Measurements from ENCODE around the gene SLC28A3. TPM values are rescaled to one million over a fixed set of nuclear protein-coding genes. Genes with fewer than 3 reads are reported as not detected.

SLC28A3 gene
- total RNA-seq, 1 experiment from 2014 or later, result not detected

DNA sequence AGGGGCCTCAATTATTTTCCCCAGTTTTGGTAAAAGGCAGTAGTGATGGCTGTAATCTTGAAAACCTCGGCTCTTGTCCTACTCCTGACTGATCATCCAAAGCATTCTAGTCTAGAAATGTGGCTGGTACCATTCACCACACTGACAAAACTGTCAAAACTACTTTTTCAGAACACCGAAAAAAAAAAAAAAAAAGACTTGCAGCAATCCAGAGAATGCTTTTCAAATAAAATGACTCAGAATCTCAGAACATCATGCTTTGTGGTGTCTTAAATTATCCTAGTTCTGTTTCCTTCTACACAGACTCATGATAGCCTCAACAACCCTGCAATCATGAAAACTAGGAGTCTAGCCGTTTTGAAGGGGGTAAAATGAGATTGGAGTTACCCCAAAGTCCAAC lies 13.4 kb downstream of the SLC28A3 start:
- CTCF ChIA-PET, result no interaction called here
- POLR2A ChIA-PET, result no interaction called here

More for the DNA sequence above, 13.4 kb downstream of the SLC28A3 start:
- DNase-seq (ENCODE audit: low spot score) (no peak), ATAC-seq (no peak)
- H3K4me3 Mint-ChIP-seq, result no peak overlapping the region
- no peak overlapping the region for H3K27ac Mint-ChIP-seq
- no peaks in the 10 kb centered on the region for H3K27me3 Mint-ChIP-seq (ENCODE audit: low read depth)
- TF ChIP-seq TEAD4 (CRISPR knock-in tag; IDR thresholded peaks at IDR 0.05) (no peak), GABPB1 (CRISPR knock-in tag; IDR thresholded peaks at IDR 0.05) (no peak), MXD4 (CRISPR knock-in tag; IDR thresholded peaks at IDR 0.05; ENCODE audit: borderline replicate concordance) (no peak), SP1 (CRISPR knock-in tag; conservative IDR thresholded peaks at IDR 0.05) (no peak), ZNF671 (CRISPR knock-in tag; IDR thresholded peaks at IDR 0.05) (no peak), ZNF121 (CRISPR knock-in tag; IDR thresholded peaks at IDR 0.05) (no peak), ZNF396 (CRISPR knock-in tag; IDR thresholded peaks at IDR 0.05; ENCODE audit: borderline replicate concordance) (no peak), E2F4 (CRISPR knock-in tag; IDR thresholded peaks at IDR 0.05; ENCODE audit: borderline replicate concordance, low read depth) (no peak), GTF2I (CRISPR knock-in tag; conservative IDR thresholded peaks at IDR 0.05) (no peak), E2F5 (CRISPR knock-in tag; IDR thresholded peaks at IDR 0.05) (no peak), ZNF219 (CRISPR knock-in tag; IDR thresholded peaks at IDR 0.05; ENCODE audit: borderline replicate concordance) (no peak), ATF6 (CRISPR knock-in tag; IDR thresholded peaks at IDR 0.05) (no peak), JAZF1 (CRISPR knock-in tag; IDR thresholded peaks at IDR 0.05) (no peak), ZNF232 (CRISPR knock-in tag; IDR thresholded peaks at IDR 0.05) (no peak), RORB (CRISPR knock-in tag; IDR thresholded peaks at IDR 0.05) (no peak)
- TF ChIP-seq, protein P1, sequence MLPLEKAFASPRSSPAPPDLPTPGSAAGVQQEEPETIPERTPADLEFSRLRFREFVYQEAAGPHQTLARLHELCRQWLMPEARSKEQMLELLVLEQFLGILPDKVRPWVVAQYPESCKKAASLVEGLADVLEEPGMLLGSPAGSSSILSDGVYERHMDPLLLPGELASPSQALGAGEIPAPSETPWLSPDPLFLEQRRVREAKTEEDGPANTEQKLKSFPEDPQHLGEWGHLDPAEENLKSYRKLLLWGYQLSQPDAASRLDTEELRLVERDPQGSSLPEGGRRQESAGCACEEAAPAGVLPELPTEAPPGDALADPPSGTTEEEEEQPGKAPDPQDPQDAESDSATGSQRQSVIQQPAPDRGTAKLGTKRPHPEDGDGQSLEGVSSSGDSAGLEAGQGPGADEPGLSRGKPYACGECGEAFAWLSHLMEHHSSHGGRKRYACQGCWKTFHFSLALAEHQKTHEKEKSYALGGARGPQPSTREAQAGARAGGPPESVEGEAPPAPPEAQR (CRISPR knock-in tag; IDR thresholded peaks at IDR 0.05), result no peak
- TF ChIP-seq, protein P2, sequence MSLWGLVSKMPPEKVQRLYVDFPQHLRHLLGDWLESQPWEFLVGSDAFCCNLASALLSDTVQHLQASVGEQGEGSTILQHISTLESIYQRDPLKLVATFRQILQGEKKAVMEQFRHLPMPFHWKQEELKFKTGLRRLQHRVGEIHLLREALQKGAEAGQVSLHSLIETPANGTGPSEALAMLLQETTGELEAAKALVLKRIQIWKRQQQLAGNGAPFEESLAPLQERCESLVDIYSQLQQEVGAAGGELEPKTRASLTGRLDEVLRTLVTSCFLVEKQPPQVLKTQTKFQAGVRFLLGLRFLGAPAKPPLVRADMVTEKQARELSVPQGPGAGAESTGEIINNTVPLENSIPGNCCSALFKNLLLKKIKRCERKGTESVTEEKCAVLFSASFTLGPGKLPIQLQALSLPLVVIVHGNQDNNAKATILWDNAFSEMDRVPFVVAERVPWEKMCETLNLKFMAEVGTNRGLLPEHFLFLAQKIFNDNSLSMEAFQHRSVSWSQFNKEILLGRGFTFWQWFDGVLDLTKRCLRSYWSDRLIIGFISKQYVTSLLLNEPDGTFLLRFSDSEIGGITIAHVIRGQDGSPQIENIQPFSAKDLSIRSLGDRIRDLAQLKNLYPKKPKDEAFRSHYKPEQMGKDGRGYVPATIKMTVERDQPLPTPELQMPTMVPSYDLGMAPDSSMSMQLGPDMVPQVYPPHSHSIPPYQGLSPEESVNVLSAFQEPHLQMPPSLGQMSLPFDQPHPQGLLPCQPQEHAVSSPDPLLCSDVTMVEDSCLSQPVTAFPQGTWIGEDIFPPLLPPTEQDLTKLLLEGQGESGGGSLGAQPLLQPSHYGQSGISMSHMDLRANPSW (CRISPR knock-in tag; conservative IDR thresholded peaks at IDR 0.05; ENCODE audit: low read depth), result no peak
- TF ChIP-seq, protein P3, sequence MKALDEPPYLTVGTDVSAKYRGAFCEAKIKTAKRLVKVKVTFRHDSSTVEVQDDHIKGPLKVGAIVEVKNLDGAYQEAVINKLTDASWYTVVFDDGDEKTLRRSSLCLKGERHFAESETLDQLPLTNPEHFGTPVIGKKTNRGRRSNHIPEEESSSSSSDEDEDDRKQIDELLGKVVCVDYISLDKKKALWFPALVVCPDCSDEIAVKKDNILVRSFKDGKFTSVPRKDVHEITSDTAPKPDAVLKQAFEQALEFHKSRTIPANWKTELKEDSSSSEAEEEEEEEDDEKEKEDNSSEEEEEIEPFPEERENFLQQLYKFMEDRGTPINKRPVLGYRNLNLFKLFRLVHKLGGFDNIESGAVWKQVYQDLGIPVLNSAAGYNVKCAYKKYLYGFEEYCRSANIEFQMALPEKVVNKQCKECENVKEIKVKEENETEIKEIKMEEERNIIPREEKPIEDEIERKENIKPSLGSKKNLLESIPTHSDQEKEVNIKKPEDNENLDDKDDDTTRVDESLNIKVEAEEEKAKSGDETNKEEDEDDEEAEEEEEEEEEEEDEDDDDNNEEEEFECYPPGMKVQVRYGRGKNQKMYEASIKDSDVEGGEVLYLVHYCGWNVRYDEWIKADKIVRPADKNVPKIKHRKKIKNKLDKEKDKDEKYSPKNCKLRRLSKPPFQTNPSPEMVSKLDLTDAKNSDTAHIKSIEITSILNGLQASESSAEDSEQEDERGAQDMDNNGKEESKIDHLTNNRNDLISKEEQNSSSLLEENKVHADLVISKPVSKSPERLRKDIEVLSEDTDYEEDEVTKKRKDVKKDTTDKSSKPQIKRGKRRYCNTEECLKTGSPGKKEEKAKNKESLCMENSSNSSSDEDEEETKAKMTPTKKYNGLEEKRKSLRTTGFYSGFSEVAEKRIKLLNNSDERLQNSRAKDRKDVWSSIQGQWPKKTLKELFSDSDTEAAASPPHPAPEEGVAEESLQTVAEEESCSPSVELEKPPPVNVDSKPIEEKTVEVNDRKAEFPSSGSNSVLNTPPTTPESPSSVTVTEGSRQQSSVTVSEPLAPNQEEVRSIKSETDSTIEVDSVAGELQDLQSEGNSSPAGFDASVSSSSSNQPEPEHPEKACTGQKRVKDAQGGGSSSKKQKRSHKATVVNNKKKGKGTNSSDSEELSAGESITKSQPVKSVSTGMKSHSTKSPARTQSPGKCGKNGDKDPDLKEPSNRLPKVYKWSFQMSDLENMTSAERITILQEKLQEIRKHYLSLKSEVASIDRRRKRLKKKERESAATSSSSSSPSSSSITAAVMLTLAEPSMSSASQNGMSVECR (CRISPR knock-in tag; IDR thresholded peaks at IDR 0.05; ENCODE audit: borderline replicate concordance), result no peak
- peaks cover 17% of the 10 kb centered on the region for H3K4me1 Mint-ChIP-seq
- peaks cover 8% of the 10 kb centered on the region; the same call in 1 of the 2 replicates for H3K36me3 Mint-ChIP-seq
- H3K9me3 Mint-ChIP-seq, result peaks cover 12% of the 10 kb centered on the region

Data from WTC11 (cell line).